SIG-M5 treated with dmso at 0.1 percent for 504 hours (cell line): ENCODE measurements around the gene SEMA5A.

ENCODE experiments used
- DNase-seq: peaks from one replicate; lab custom pipeline; 2025; ENCODE audit not compliant: unreplicated experiment; lab: John Stamatoyannopoulos, UW

The SEMA5A gene

GRCh38 chr5:9545992-9546851 is at the start of gene SEMA5A:
SEMA5A (minus strand) TSS chr5:9546075; CDS start chr5:9379946, 166,129 bp downstream.
- DNase-seq = no peak

GRCh38 chr5:9594913-9595312 is 49.0 kb upstream of the SEMA5A start:
- no peak for DNase-seq

- DNase-seq = no peak
These were observed 43.4 kb upstream of the SEMA5A start for GRCh38 chr5:9589049-9589835.

GRCh38 chr5:9588254-9588653 is 42.4 kb upstream of the SEMA5A start:
- DNase-seq = no peak

GRCh38 chr5:9587135-9587534 is 41.3 kb upstream of the SEMA5A start:
- no peak for DNase-seq

GRCh38 chr5:9582406-9582805 is 36.5 kb upstream of the SEMA5A start:
- no peak for DNase-seq

GRCh38 chr5:9573796-9574195 is 27.9 kb upstream of the SEMA5A start:
- no peak for DNase-seq

GRCh38 chr5:9572246-9572645 is 26.4 kb upstream of the SEMA5A start:
- no peak for DNase-seq

GRCh38 chr5:9570876-9571275 is 25.0 kb upstream of the SEMA5A start:
- no peak for DNase-seq

- DNase-seq = no peak
These were observed 21.2 kb upstream of the SEMA5A start for GRCh38 chr5:9567039-9567438.

- DNase-seq = no peak
These were observed 18.9 kb upstream of the SEMA5A start for GRCh38 chr5:9564752-9565151.

GRCh38 chr5:9562141-9562540 is 16.3 kb upstream of the SEMA5A start:
- DNase-seq = peak; percentile 48

GRCh38 chr5:9559965-9560364 is 14.1 kb upstream of the SEMA5A start:
- peak; percentile 41 for DNase-seq

GRCh38 chr5:9558319-9558965 is 12.6 kb upstream of the SEMA5A start:
- DNase-seq = no peak

- no peak for DNase-seq
These were observed 11.8 kb upstream of the SEMA5A start for GRCh38 chr5:9557696-9558095.

GRCh38 chr5:9555961-9556360 is 10.1 kb upstream of the SEMA5A start:
- DNase-seq = no peak

GRCh38 chr5:9554122-9554521 is 8.2 kb upstream of the SEMA5A start:
- DNase-seq = no peak

- DNase-seq = no peak
These were observed 7.7 kb upstream of the SEMA5A start for GRCh38 chr5:9553561-9553960.

GRCh38 chr5:9551567-9552537 is 6.0 kb upstream of the SEMA5A start:
- DNase-seq = no peak

GRCh38 chr5:9549941-9550340 is 4.1 kb upstream of the SEMA5A start:
- DNase-seq = no peak
